K562 (cell line): ENCODE measurements around the gene KLHL22. TPM values are rescaled to one million over a fixed set of nuclear protein-coding genes. Genes with fewer than 3 reads are reported as not detected.

Experiments used
- ARNT ChIP-seq, 2 experiments: fragments of 450-650 bp; IDR thresholded peaks; 2 replicates each; pipeline ENCODE4 v1.6.1; 2016; ENCODE audit warnings: mild to moderate bottlenecking in 1 of 2
- CAMTA2 ChIP-seq: fragments of 250-450 bp; sonication (Bioruptor Pico); conservative IDR thresholded peaks from 2 replicates; pipeline ENCODE4 v1.5.1; 2022
- CEBPG ChIP-seq, 3 experiments: fragments of 200-800 bp in 1 of 3; sonication (Bioruptor generic) in 1 of 3; sonication (generic) in 1 of 3; formaldehyde crosslinking in 1 of 3; IDR thresholded peaks in 2 of 3; conservative IDR thresholded peaks in 1 of 3; 2 replicates each; pipeline versions ENCODE4 v1.6.1 to v1.8.0; 2016 to 2022; ENCODE audit warnings: missing compliant biosample characterization in 2 of 3, missing genetic modification characterization in 2 of 3, mild to moderate bottlenecking in 1 of 3, missing genetic modification reagents in 1 of 3
- CHD2 ChIP-seq: IDR thresholded peaks from 2 replicates; pipeline ENCODE4 v1.6.1; 2011; ENCODE audit warnings: low read depth, low read length
- DNMT1 ChIP-seq: fragments of 450-650 bp; IDR thresholded peaks from 2 replicates; pipeline ENCODE4 v1.6.1; 2016; ENCODE audit warnings: antibody characterized with exemption, mild to moderate bottlenecking
- DPF2 ChIP-seq: fragments of 450-650 bp; IDR thresholded peaks from 2 replicates; pipeline ENCODE4 v1.6.1; 2016
- EHMT2 ChIP-seq: fragments of 450-650 bp; IDR thresholded peaks from 2 replicates; pipeline ENCODE4 v1.6.1; 2018; ENCODE audit warnings: antibody characterized with exemption
- ESRRA ChIP-seq: fragments of 450-650 bp; IDR thresholded peaks from 2 replicates; pipeline ENCODE4 v1.6.1; 2014; ENCODE audit warnings: low read depth, mild to moderate bottlenecking, moderate library complexity, borderline replicate concordance
- GATAD2A ChIP-seq: fragments of 450-650 bp; IDR thresholded peaks from 2 replicates; pipeline ENCODE4 v1.6.1; 2017
- HLTF ChIP-seq: fragments of 450-650 bp; IDR thresholded peaks from 2 replicates; pipeline ENCODE4 v1.6.1; 2016
- ILF3 ChIP-seq: fragments of 450-650 bp; IDR thresholded peaks from 2 replicates; pipeline ENCODE4 v1.6.1; 2018; ENCODE audit warnings: antibody characterized with exemption, mild to moderate bottlenecking, moderate library complexity, borderline replicate concordance
- MTA2 ChIP-seq: fragments of 450-650 bp; IDR thresholded peaks from 2 replicates; pipeline ENCODE4 v1.6.1; 2016; ENCODE audit warnings: low read depth
- NR2C2 ChIP-seq, 2 experiments: fragments of 200-800 bp in 1 of 2; sonication (Bioruptor generic) in 1 of 2; sonication (generic) in 1 of 2; formaldehyde crosslinking in 1 of 2; IDR thresholded peaks; 2 replicates each; pipeline versions ENCODE4 v1.6.1 to v1.8.0; 2016 to 2022; ENCODE audit warnings: mild to moderate bottlenecking in 1 of 2, missing compliant biosample characterization in 1 of 2, missing genetic modification characterization in 1 of 2, missing genetic modification reagents in 1 of 2
- RNF2 ChIP-seq: sonication (generic); IDR thresholded peaks from 2 replicates; pipeline ENCODE4 v1.6.1; 2016
- SAP30 ChIP-seq: fragments of 200-600 bp; sonication (generic); IDR thresholded peaks from 2 replicates; pipeline ENCODE4 v1.6.1; 2012; ENCODE audit warnings: borderline replicate concordance, low read depth, mild to moderate bottlenecking, moderate library complexity, low read length, control low read depth, inconsistent platforms; ENCODE audit not compliant: insufficient read depth, poor library complexity, severe bottlenecking
- SP2 ChIP-seq: IDR thresholded peaks from 2 replicates; pipeline ENCODE4 v1.6.1; 2011; ENCODE audit warnings: mild to moderate bottlenecking, low read depth, low read length, moderate library complexity; ENCODE audit not compliant: poor library complexity, severe bottlenecking; ENCODE audit errors: extremely low read depth
- XRCC4 ChIP-seq: IDR thresholded peaks from one replicate; pipeline ENCODE4 v1.6.1; 2011; ENCODE audit not compliant: insufficient read depth, insufficient read length; ENCODE audit errors: extremely low read depth
- ZKSCAN8 ChIP-seq: fragments of 200-800 bp; sonication (Bioruptor generic); IDR thresholded peaks from 2 replicates; pipeline ENCODE4 v1.6.1; 2016; ENCODE audit warnings: missing genetic modification characterization, missing compliant biosample characterization
- ZSCAN32 ChIP-seq: fragments of 450-650 bp; formaldehyde crosslinking; IDR thresholded peaks from 2 replicates; pipeline ENCODE4 v1.4.0; 2020; ENCODE audit warnings: mild to moderate bottlenecking, moderate library complexity
- polyA plus RNA-seq, 8 experiments: library from polyadenylated mRNA; depleted of rRNA in 4 of 8; stranded (reverse) in 5 of 8; unstranded in 3 of 8; fragments of >200 nt; fragmentation: Nextera tagmentation in 2 of 8; fragmentation: Illumina TruSeq in 1 of 8; extraction: Ambion mirVana in 2 of 8; extraction: Trizol in 1 of 8; gene quantifications; 2 replicates each; pipeline versions ENCODE4 v1.2.1 to v1.2.3, GENCODE V29; 2011 to 2014; ENCODE audit warnings: inconsistent platforms in 1 of 8, missing spikeins in 1 of 8
- total RNA-seq, 7 experiments: library from RNA; depleted of rRNA in 6 of 7; stranded (reverse); fragments of >200 nt in 6 of 7; fragmentation: Illumina TruSeq in 2 of 7; extraction: Trizol in 2 of 7; gene quantifications; 2 replicates each; pipeline versions ENCODE4 v1.2.1 to v1.2.3, GENCODE V29; 2011 to 2021; ENCODE audit warnings: low replicate concordance in 1 of 7
- TF ChIP-seq, protein P1 (sequence below): fragments of 250-450 bp; sonication (Bioruptor Pico); IDR thresholded peaks from 2 replicates; pipeline ENCODE4 v1.4.0; 2020; ENCODE audit warnings: borderline replicate concordance
- TF ChIP-seq, protein P2 (sequence below): fragments of 450-650 bp; conservative IDR thresholded peaks from 2 replicates; pipeline ENCODE4 v1.6.1; 2016; ENCODE audit warnings: missing genetic modification characterization, low read depth, mild to moderate bottlenecking, missing compliant biosample characterization, moderate library complexity

KLHL22 gene
- total and polyA plus RNA-seq, 9 of the 15 experiments (the other 6 are each of a cell fraction or from before 2014, with no cell fraction given), result 1.3 to 25.6 (median 15.2) TPM

DNA sequence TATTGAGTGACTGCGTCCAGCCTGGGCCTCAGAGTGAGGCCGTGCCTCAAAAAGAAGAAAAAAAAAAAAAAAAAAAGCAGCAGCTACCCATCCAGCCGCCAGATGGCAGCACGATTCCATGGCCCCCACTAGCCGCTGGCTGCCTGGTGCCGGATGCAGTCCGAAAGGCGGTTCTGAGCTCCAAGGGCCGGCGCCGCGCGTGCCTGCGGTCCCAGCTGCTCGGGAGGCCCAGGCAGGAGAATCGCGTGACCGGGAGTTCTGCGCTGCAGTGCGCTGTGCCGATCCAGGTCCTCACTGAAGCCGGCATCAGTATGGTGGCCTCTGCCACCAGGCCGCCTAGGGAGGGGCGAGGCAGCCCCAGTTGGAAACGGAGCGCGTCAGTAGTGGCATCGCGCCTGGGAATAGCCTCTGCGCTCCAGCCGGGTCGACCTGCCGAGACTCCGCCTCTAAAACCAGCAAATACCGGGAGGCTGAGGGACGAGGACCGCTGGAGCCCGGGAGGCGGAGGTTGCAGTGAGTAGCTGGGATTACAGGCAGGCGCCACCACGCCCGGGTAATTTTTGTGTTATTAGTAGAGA is 77.3 kb downstream of the KLHL22 start (continued):
- TF ChIP-seq ARNT (IDR thresholded peaks at IDR 0.05), result no peak
- TF ChIP-seq SAP30, result peak; percentile 42
- TF ChIP-seq DPF2, result 0 out of 2 replicates have a peak, but pooled peaks have one; percentile 35
- TF ChIP-seq MTA2, result no peak
- TF ChIP-seq ZKSCAN8 (CRISPR knock-in tag), result no peak
- no peak for TF ChIP-seq XRCC4
- peak; percentile 51; the same call in 1 of the 2 replicates for TF ChIP-seq RNF2
- no peak; the same call in 1 of the 2 replicates for TF ChIP-seq DNMT1
- TF ChIP-seq, protein P1, sequence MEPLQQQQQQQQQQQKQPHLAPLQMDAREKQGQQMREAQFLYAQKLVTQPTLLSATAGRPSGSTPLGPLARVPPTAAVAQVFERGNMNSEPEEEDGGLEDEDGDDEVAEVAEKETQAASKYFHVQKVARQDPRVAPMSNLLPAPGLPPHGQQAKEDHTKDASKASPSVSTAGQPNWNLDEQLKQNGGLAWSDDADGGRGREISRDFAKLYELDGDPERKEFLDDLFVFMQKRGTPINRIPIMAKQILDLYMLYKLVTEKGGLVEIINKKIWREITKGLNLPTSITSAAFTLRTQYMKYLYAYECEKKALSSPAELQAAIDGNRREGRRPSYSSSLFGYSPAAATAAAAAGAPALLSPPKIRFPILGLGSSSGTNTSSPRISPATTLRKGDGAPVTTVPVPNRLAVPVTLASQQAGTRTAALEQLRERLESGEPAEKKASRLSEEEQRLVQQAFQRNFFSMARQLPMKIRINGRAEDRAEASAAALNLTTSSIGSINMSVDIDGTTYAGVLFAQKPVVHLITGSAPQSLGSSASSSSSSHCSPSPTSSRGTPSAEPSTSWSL (CRISPR knock-in tag), result 0 out of 2 replicates have a peak, but pooled peaks have one; percentile 10
- TF ChIP-seq, protein P2, sequence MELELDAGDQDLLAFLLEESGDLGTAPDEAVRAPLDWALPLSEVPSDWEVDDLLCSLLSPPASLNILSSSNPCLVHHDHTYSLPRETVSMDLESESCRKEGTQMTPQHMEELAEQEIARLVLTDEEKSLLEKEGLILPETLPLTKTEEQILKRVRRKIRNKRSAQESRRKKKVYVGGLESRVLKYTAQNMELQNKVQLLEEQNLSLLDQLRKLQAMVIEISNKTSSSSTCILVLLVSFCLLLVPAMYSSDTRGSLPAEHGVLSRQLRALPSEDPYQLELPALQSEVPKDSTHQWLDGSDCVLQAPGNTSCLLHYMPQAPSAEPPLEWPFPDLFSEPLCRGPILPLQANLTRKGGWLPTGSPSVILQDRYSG (tag), result no peak
- no peak for TF ChIP-seq NR2C2 (CRISPR knock-in tag; IDR thresholded peaks at IDR 0.05)
- TF ChIP-seq NR2C2 (tag; IDR thresholded peaks at IDR 0.05), result no peak
- TF ChIP-seq ILF3, result no peak
- TF ChIP-seq EHMT2, result no peak
- no peak for TF ChIP-seq ZSCAN32 (CRISPR knock-in tag)
- 0 out of 2 replicates have a peak, but pooled peaks have one; percentile 57 for TF ChIP-seq CAMTA2 (CRISPR knock-in tag)
- TF ChIP-seq GATAD2A, result peak; percentile 82; the same call in 1 of the 2 replicates
- no peak for TF ChIP-seq SP2
- TF ChIP-seq CEBPG (CRISPR knock-in tag; IDR thresholded peaks at IDR 0.05), result no peak
- no peak for TF ChIP-seq CEBPG (tag; conservative IDR thresholded peaks at IDR 0.05 in 1 of 2, IDR thresholded peaks at IDR 0.05 in 1 of 2)
- TF ChIP-seq ESRRA, result peak; percentile 85
- 0 out of 2 replicates have a peak, but pooled peaks have one; percentile 37 for TF ChIP-seq CHD2
- peak; percentile 84; the same call in 1 of the 2 replicates for TF ChIP-seq HLTF
